ENCODE results near the gene GGNBP2. TPM values are rescaled to one million over a fixed set of nuclear protein-coding genes. Genes with fewer than 3 reads are reported as not detected.
A peak's percentile ranks its signal among the peaks of the same experiment; 100 is the strongest.

GGNBP2 gene
- total RNA-seq, 4 donors from 2014 or later, result 48.6 to 128 (median 91.6) TPM

DNA sequence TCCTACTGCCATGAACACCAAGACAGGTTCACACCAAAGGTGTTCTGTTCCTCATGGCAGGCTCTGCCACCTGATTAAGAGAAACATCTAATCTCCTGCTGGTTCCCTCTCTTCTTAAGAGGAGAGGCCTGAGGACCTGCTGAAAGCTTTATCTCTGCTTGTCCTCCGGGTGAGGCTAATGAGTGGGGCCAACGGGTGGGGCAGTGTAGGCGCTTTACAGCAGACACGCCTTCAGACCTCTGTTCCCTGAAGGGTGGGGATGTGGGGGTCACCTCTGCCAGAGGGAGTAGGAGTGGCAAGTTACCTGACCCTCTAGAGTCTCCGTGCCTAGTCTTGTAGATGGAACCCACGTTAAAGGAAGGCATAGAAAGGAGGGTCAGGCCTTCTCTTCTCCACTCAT is 52.5 kb downstream of the GGNBP2 start:
- intact Hi-C loops (cut with DNase I; ENCODE audit: low total_unique reads) (no loop called here), in situ Hi-C loops (cut with MboI; ENCODE audit: low pct_ligation_motif_present in 1 of 4, low pct_unique_long_range_greater_than_20kb in 1 of 4, low sequenced_read_pairs in 3 of 4) (no loop called here)
- Histone ChIP-seq H3K36me3 (no peaks in the 10 kb centered on the region), H3K27ac (peak overlapping the region; percentile 71 to 85 (median 77)), H3K9me3 (no peaks in the 10 kb centered on the region), H3K27me3 (no peaks in the 10 kb centered on the region), H3K4me1 (peaks cover 13 to 79% (median 54%) of the 10 kb centered on the region in 4 donors), H3K4me3 (no peak overlapping the region)
- DNase-seq, result peak; percentile 78
- peak; percentile 25 for TF ChIP-seq POLR2A (IDR thresholded peaks at IDR 0.05)
- TF ChIP-seq EP300 (IDR thresholded peaks at IDR 0.05; ENCODE audit: low read depth), result no peak
- TF ChIP-seq, protein P1, sequence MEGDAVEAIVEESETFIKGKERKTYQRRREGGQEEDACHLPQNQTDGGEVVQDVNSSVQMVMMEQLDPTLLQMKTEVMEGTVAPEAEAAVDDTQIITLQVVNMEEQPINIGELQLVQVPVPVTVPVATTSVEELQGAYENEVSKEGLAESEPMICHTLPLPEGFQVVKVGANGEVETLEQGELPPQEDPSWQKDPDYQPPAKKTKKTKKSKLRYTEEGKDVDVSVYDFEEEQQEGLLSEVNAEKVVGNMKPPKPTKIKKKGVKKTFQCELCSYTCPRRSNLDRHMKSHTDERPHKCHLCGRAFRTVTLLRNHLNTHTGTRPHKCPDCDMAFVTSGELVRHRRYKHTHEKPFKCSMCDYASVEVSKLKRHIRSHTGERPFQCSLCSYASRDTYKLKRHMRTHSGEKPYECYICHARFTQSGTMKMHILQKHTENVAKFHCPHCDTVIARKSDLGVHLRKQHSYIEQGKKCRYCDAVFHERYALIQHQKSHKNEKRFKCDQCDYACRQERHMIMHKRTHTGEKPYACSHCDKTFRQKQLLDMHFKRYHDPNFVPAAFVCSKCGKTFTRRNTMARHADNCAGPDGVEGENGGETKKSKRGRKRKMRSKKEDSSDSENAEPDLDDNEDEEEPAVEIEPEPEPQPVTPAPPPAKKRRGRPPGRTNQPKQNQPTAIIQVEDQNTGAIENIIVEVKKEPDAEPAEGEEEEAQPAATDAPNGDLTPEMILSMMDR (IDR thresholded peaks at IDR 0.05), result no peak
- TF ChIP-seq POLR2AphosphoS5 (IDR thresholded peaks at IDR 0.05), result peak in 2 of 3 donors; percentile 32 to 36
- 45 to 51% methylated on average over 3 to 6 of the region's 6 CpGs for WGBS, 2 donors (ENCODE audit: low coverage in 1 of 2)

DNA sequence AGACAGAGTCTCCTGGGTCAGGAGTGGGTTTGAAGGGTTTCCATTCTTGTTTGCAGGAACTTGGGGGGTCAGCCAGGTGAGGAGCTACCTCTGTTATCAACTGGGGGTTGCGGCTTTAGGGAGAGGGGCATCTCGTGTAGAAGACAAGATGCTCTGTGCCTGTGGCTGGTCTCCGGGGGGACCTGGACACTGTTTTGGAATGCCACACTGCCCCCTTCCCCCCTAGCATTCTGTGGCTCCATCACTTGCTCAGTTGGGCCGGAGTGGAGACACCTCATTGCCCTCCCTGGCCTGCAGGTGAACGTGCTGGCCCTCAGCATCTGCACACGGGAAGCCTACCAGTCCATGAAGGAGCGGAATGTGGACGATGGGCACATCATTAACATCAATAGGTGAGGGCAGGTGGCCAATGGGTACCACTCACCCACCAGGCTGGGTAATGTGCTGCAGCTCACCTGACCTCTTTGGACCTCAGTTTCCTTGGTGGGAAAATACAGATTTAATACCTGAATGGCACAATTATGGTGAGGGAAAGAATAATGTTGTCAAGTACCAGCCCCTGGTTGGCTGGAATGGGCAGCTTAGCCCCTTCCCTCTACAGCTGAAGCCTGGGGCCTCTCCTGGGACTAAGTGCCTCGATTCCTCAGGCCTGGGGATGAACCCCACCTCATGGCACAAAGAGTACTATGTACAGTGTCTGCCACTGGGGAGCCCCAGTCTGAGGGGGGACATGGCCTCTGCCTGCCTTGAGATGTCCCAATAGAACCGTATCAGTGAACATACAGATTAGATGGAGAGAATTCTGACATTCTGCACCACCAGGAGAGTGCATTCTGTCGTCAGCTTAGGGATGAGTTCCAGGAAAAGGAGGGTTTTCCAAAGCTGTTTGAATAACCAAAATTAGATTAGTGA is 53.4 kb downstream of the GGNBP2 start:
- TF ChIP-seq POLR2AphosphoS5 (IDR thresholded peaks at IDR 0.05) (no peak), POLR2A (IDR thresholded peaks at IDR 0.05) (no peak), EP300 (IDR thresholded peaks at IDR 0.05; ENCODE audit: low read depth) (no peak)
- TF ChIP-seq, protein P1 (IDR thresholded peaks at IDR 0.05), result no peak
- intact Hi-C loops (cut with DNase I; ENCODE audit: low total_unique reads), result no loop called here
- no peaks in the 10 kb centered on the region for H3K27me3 ChIP-seq
- H3K4me1 ChIP-seq, result peaks cover 10 to 78% (median 52%) of the 10 kb centered on the region in 4 donors
- no peak overlapping the region for H3K4me3 ChIP-seq
- no peaks in the 10 kb centered on the region for H3K36me3 ChIP-seq
- peak overlapping the region; percentile 71 to 85 (median 77) for H3K27ac ChIP-seq
- 87% methylated on average over 11 of the region's 11 CpGs; no CpG with 5 or more reads in 1 of the 2 donors for WGBS, 2 donors (ENCODE audit: low coverage in 1 of 2)
- no peaks in the 10 kb centered on the region for H3K9me3 ChIP-seq
- DNase-seq, result no peak
- in situ Hi-C loops (cut with MboI; ENCODE audit: low pct_ligation_motif_present in 1 of 4, low pct_unique_long_range_greater_than_20kb in 1 of 4, low sequenced_read_pairs in 3 of 4), result no loop called here

DNA sequence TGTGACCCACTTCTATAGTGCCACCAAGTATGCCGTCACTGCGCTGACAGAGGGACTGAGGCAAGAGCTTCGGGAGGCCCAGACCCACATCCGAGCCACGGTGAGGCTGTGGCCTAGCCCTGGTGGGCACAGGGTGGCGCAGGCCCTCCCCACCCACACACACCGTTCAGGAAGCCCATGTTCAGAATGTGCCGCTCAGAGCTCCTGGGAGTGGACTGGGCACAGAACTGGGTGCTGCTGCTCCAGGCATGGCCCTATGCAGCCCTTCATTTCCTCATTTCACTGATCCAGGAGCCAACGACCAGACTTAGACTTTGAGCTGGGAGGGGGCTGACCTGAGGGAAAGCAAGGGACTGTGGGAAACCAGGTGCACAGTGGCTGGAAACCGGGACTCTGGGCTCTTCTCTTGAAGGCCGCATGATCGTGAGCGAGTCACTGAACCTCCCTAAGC is 54.3 kb downstream of the GGNBP2 start:
- peak; percentile 67 for DNase-seq
- intact Hi-C loops (cut with DNase I; ENCODE audit: low total_unique reads), result no loop called here
- H3K4me1 ChIP-seq, result peaks cover 10 to 77% (median 54%) of the 10 kb centered on the region in 4 donors
- no peak overlapping the region for H3K4me3 ChIP-seq
- H3K9me3 ChIP-seq, result no peaks in the 10 kb centered on the region
- H3K27me3 ChIP-seq, result no peaks in the 10 kb centered on the region
- in situ Hi-C loops (cut with MboI; ENCODE audit: low pct_ligation_motif_present in 1 of 4, low pct_unique_long_range_greater_than_20kb in 1 of 4, low sequenced_read_pairs in 3 of 4), result no loop called here
- no peaks in the 10 kb centered on the region for H3K36me3 ChIP-seq
- H3K27ac ChIP-seq, result peak overlapping the region; percentile 71 to 85 (median 77)
- WGBS, 2 donors (ENCODE audit: low coverage in 1 of 2), result 77% methylated on average over 13 of the region's 13 CpGs; no CpG with 5 or more reads in 1 of the 2 donors
- no peak for TF ChIP-seq EP300 (IDR thresholded peaks at IDR 0.05; ENCODE audit: low read depth)
- TF ChIP-seq POLR2A (IDR thresholded peaks at IDR 0.05), result peak; percentile 64
- peak in 2 of 3 donors; percentile 57 to 69 for TF ChIP-seq POLR2AphosphoS5 (IDR thresholded peaks at IDR 0.05)
- TF ChIP-seq, protein P1 (IDR thresholded peaks at IDR 0.05), result no peak

DNA sequence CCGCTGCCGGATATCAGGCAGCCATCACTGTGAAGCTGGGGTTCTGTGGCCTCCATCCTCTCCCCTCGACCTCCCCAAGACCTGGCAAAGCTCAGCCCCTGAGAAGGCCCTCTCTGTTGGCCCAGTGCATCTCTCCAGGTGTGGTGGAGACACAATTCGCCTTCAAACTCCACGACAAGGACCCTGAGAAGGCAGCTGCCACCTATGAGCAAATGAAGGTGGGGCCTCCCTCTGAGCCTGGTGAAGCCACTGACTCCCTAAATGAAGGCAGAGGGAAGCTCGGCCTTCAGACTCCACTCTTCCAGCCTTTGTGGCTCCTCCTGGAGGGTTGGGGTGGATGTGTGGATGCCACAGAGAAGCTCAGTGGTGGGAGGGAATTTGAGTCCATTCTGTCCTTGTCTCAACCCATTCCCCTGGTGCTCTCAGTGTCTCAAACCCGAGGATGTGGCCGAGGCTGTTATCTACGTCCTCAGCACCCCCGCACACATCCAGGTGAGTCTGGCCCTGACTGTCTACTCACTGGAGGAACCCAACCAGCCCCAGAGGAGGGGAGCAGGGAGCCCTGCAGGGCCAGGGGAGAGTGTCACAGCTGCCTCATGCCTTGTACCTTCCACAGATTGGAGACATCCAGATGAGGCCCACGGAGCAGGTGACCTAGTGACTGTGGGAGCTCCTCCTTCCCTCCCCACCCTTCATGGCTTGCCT is 55.0 kb downstream of the GGNBP2 start:
- no peaks in the 10 kb centered on the region for H3K27me3 ChIP-seq
- H3K4me1 ChIP-seq, result peaks cover 10 to 74% (median 53%) of the 10 kb centered on the region in 4 donors
- peak; percentile 5 for TF ChIP-seq POLR2A (IDR thresholded peaks at IDR 0.05)
- TF ChIP-seq, protein P1 (IDR thresholded peaks at IDR 0.05), result no peak
- no peak for TF ChIP-seq POLR2AphosphoS5 (IDR thresholded peaks at IDR 0.05)
- no peak for DNase-seq
- in situ Hi-C loops (cut with MboI; ENCODE audit: low pct_ligation_motif_present in 1 of 4, low pct_unique_long_range_greater_than_20kb in 1 of 4, low sequenced_read_pairs in 3 of 4) (loop anchor here in 2 of 4 donors (25.0 kb wide), 2 partner anchors 638 to 788 kb away; partner anchors contain the start of gene C17orf78 (in 2 of the 2)), intact Hi-C loops (cut with DNase I; ENCODE audit: low total_unique reads) (no loop called here)
- H3K4me3 ChIP-seq, result no peak overlapping the region
- 87% methylated on average over 10 of the region's 11 CpGs; no CpG with 5 or more reads in 1 of the 2 donors for WGBS, 2 donors (ENCODE audit: low coverage in 1 of 2)
- no peaks in the 10 kb centered on the region for H3K9me3 ChIP-seq
- H3K27ac ChIP-seq, result peak overlapping the region; percentile 71 to 90 (median 81)
- no peaks in the 10 kb centered on the region for H3K36me3 ChIP-seq

Data from transverse colon (tissue), 4 donors.